H1 (cell line): Measurements from ENCODE around the gene DPYSL4. TPM values are rescaled to one million over a fixed set of nuclear protein-coding genes. Genes with fewer than 3 reads are reported as not detected.

Experiments used
- BCL11A ChIP-seq, 2 experiments: IDR thresholded peaks; one replicate each; pipeline ENCODE4 v1.6.1; 2011; ENCODE audit warnings: low read depth in 2 of 2, low read length in 2 of 2, mild to moderate bottlenecking in 2 of 2
- CTCF ChIP-seq, 3 experiments: IDR thresholded peaks; 1 replicate in 2 of 3; 2 replicates in 1 of 3; pipeline versions ENCODE4 v1.5.1 to v1.6.1; 2011; ENCODE audit warnings: low read length in 3 of 3, mild to moderate bottlenecking in 3 of 3, inconsistent platforms in 2 of 3, low read depth in 1 of 3, moderate library complexity in 1 of 3; ENCODE audit not compliant: insufficient read depth in 1 of 3; ENCODE audit errors: control extremely low read depth in 1 of 3
- GTF2F1 ChIP-seq: IDR thresholded peaks from 2 replicates; pipeline ENCODE4 v1.6.1; 2012; ENCODE audit warnings: low read depth, low read length, improper control_type of control experiment, borderline replicate concordance
- JUND ChIP-seq: IDR thresholded peaks from 2 replicates; pipeline ENCODE4 v1.6.1; 2011; ENCODE audit warnings: mild to moderate bottlenecking, improper control_type of control experiment, low read length
- NANOG ChIP-seq: IDR thresholded peaks from 2 replicates; pipeline ENCODE4 v1.6.1; 2011; ENCODE audit warnings: low read length, low read depth, mild to moderate bottlenecking, inconsistent platforms; ENCODE audit not compliant: insufficient read depth, poor library complexity, severe bottlenecking
- RAD21 ChIP-seq, 2 experiments: IDR thresholded peaks in 1 of 2; conservative IDR thresholded peaks in 1 of 2; 2 replicates each; pipeline ENCODE4 v1.6.1; 2011; ENCODE audit warnings: low read depth in 2 of 2, low read length in 2 of 2, improper control_type of control experiment in 1 of 2, inconsistent platforms in 1 of 2, mild to moderate bottlenecking in 1 of 2, moderate library complexity in 1 of 2
- SIN3A ChIP-seq, 2 experiments: IDR thresholded peaks in 1 of 2; conservative IDR thresholded peaks in 1 of 2; 2 replicates each; pipeline ENCODE4 v1.6.1; 2011 to 2012; ENCODE audit warnings: low read length in 2 of 2, improper control_type of control experiment in 1 of 2, low read depth in 1 of 2, mild to moderate bottlenecking in 1 of 2
- SIX5 ChIP-seq: IDR thresholded peaks from 2 replicates; pipeline ENCODE4 v1.6.1; 2011; ENCODE audit warnings: mild to moderate bottlenecking, low read depth, low read length
- ZNF274 ChIP-seq: IDR thresholded peaks from 2 replicates; pipeline ENCODE4 v1.7.0; 2012; ENCODE audit warnings: low read length, borderline replicate concordance; ENCODE audit errors: extremely low read depth
- polyA plus RNA-seq, 7 experiments: library from polyadenylated mRNA; depleted of rRNA in 3 of 7; stranded (reverse) in 5 of 7; unstranded in 2 of 7; fragments of >200 nt in 5 of 7; fragments of 200-250 nt in 2 of 7; gene quantifications; 1 replicate in 5 of 7; 2 replicates in 1 of 7; 4 replicates in 1 of 7; pipeline versions ENCODE4 v1.2.1 to v1.2.3, GENCODE V29; 2011 to 2013; ENCODE audit warnings: missing spikeins in 2 of 7, mixed read lengths in 2 of 7
- total RNA-seq: library from RNA; stranded (reverse); fragmentation: NEBNext Ultra II Directional; extraction: Animal tissue kit (Norgen Biotek cat#: 25700); gene quantifications from 2 replicates; pipeline ENCODE4 v1.2.1, GENCODE V29; 2021

DPYSL4 gene
- total and polyA plus RNA-seq, 2 of the 8 experiments (the other 6 are each of a cell fraction or from before 2014, with no cell fraction given) = 12.9 to 15.2 TPM

- TF ChIP-seq RAD21 (IDR thresholded peaks at IDR 0.05 in 1 of 2, conservative IDR thresholded peaks at IDR 0.05 in 1 of 2; ENCODE audit: low read depth in 2 of 2, low read length in 2 of 2) (no peak), SIN3A (conservative IDR thresholded peaks at IDR 0.05 in 1 of 2, IDR thresholded peaks at IDR 0.05 in 1 of 2; ENCODE audit: low read depth in 1 of 2, low read length in 2 of 2) (no peak; a peak in 1 of 4 replicates), SIX5 (no peak), JUND (no peak), NANOG (no peak), ZNF274 (no peak), CTCF (IDR thresholded peaks at IDR 0.05; ENCODE audit: control extremely low read depth in 1 of 3, insufficient read depth in 1 of 3, low read depth in 1 of 3, low read length in 3 of 3) (no peak), BCL11A (IDR thresholded peaks at IDR 0.05; ENCODE audit: low read depth in 2 of 2, low read length in 2 of 2) (no peak), GTF2F1 (no peak)
Observed at GRCh38 chr10:132184816-132185593, 1.7 kb upstream of the DPYSL4 start (continued).
